ENCODE measurements around the gene CLDN4.
A peak's percentile ranks its signal among the peaks of the same experiment; 100 is the strongest.
"Not testable (repeated sequence)": the region's sequence is repeated elsewhere in the genome, so short reads cannot be mapped to it uniquely, and the experiment has no call there.

Gene CLDN4, protein sequence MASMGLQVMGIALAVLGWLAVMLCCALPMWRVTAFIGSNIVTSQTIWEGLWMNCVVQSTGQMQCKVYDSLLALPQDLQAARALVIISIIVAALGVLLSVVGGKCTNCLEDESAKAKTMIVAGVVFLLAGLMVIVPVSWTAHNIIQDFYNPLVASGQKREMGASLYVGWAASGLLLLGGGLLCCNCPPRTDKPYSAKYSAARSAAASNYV

GRCh38 chr7:73830681-73831583 lies at the start of gene CLDN4:
CLDN4 (plus strand) TSS chr7:73830996; CDS start chr7:73831202, 206 bp downstream.
- DNase-seq (ENCODE audit: low read depth) = no peak

DNA sequence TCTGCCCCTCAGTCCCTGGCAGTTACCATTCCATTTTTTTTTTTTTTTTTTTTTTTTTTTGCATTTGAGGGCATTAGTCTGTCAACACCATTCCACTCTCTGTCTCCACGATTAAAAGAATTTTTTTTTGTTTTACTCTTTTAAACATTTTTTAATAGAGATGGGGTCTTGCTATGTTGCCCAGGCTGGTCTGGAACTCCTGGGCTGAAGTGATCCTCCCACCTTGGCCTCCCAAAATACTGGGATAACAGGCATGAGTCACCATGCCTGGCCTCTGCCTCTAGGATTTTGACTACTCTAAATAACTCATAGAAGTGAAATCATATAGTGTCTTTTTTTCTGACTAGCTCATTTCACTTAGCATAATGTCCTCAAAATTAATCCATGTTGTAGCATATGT lies 44.2 kb upstream of the CLDN4 start:
- DNase-seq (ENCODE audit: low read depth) = no peak

DNA sequence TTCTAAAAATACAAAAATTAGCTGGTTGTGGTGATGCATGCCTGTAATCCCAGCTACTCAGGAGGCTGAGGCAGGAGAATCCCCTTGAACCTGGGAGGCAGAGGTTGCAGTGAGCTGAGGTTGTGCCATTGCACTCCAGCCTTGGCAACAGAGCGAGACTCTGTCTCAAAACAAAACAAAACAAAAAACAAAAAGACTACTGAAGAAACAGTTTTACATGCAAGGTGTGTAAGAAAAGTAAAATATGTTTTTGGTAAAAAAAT lies 43.1 kb upstream of the CLDN4 start:
- DNase-seq (ENCODE audit: low read depth) = not testable (repeated sequence)

DNA sequence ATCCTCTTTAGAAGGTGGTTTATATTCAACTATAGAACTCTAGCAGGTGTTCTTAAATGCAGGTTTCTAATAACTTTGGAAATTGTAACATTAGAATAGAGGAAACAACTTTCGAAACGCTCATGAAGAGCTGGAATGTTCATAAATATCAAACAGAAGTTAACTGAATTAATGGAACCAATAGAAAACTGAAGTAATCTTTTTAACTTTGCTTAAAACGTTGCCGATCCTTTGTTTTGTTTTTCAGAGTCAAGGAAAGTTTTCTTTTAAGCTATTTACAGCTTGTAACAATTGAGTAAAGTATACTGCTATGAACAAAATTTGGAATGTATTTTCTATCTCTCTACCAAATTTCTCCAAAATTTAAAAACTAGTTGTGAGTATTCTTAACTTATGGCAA lies 41.7 kb upstream of the CLDN4 start:
- DNase-seq (ENCODE audit: low read depth) = no peak

DNA sequence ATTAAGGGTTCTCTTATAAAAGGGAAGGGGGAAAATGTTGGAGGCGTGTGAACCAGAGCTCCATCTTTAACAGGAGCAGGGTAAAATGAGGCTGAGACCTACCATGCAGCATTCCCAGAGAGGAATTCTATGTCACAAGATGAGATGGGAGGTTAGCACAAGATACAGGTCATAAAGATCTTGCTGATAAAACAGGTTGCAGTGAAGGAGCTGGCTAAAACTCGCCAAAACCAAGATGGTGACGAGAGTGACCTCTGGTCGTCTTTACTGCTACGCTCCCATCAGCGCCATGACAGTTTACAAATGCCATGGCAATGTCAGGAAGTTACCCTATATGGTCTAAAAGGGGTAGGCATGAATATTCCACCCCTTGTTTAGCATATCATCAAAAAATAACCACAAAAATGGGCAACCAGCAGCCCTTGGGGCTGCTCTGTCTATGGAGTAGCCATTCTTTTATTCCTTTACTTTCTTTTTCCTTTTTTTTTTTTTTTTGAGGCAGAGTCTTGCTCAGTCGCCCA lies 39.6 kb upstream of the CLDN4 start:
- DNase-seq (ENCODE audit: low read depth) = not testable (repeated sequence)

- not testable (repeated sequence) for DNase-seq (ENCODE audit: low read depth)
These were observed 35.6 kb upstream of the CLDN4 start for GRCh38 chr7:73795188-73795587.

- not testable (repeated sequence) for DNase-seq (ENCODE audit: low read depth)
These were observed 34.1 kb upstream of the CLDN4 start for GRCh38 chr7:73796656-73797055.

DNA sequence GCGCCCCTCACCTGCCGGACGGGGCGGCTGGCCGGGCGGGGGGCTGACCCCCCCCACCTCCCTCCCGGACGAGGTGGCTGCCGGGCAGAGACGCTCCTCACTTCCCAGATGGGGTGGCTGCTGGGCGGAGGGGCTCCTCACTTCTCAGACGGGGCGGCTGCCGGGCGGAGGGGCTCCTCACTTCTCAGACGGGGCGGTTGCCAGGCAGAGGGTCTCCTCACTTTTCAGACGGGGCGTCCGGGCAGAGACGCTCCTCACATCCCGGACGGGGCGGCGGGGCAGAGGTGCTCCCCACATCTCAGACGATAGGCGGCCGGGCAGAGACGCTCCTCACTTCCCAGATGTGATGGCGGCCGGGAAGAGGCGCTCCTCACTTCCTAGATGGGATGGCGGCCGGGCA lies 33.6 kb upstream of the CLDN4 start:
- DNase-seq (ENCODE audit: low read depth) = not testable (repeated sequence)

GRCh38 chr7:73799282-73800141 lies 31.3 kb upstream of the CLDN4 start:
- DNase-seq (ENCODE audit: low read depth) = no peak

- DNase-seq (ENCODE audit: low read depth) = no peak
These were observed 29.2 kb upstream of the CLDN4 start for GRCh38 chr7:73801577-73801976.

- no peak for DNase-seq (ENCODE audit: low read depth)
These were observed 28.3 kb upstream of the CLDN4 start for GRCh38 chr7:73802459-73802858.

- no peak for DNase-seq (ENCODE audit: low read depth)
These were observed 21.3 kb upstream of the CLDN4 start for GRCh38 chr7:73809467-73809951.

- DNase-seq (ENCODE audit: low read depth) = no peak
These were observed 19.8 kb upstream of the CLDN4 start for GRCh38 chr7:73810998-73811360.

- DNase-seq (ENCODE audit: low read depth) = no peak
These were observed 19.0 kb upstream of the CLDN4 start for GRCh38 chr7:73811760-73812168.

GRCh38 chr7:73812996-73813395 lies 17.8 kb upstream of the CLDN4 start:
- DNase-seq (ENCODE audit: low read depth) = no peak

- DNase-seq (ENCODE audit: low read depth) = no peak
These were observed 15.4 kb upstream of the CLDN4 start for GRCh38 chr7:73815436-73815835.

DNA sequence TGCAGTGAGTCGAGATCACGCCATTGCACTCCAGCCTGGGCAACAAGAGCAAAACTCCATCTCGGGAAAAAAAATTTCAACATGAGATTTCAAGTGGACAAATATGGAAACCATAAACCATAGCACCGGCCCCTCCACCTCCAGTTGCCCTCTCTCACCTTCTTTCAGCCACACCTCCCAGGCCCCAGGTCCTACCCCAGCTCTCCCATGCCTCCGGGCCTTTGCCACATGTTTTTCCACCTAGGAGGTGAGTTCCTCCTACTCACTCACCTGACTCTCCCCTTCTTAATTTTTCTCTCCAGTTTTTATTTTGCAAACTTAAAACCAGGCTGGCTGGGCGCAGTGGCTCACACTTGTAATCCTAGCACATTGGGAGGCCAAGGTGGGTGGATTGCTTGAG lies 13.7 kb upstream of the CLDN4 start:
- no peak for DNase-seq (ENCODE audit: low read depth)

- DNase-seq (ENCODE audit: low read depth) = no peak
These were observed 10.8 kb upstream of the CLDN4 start for GRCh38 chr7:73820013-73820412.

DNA sequence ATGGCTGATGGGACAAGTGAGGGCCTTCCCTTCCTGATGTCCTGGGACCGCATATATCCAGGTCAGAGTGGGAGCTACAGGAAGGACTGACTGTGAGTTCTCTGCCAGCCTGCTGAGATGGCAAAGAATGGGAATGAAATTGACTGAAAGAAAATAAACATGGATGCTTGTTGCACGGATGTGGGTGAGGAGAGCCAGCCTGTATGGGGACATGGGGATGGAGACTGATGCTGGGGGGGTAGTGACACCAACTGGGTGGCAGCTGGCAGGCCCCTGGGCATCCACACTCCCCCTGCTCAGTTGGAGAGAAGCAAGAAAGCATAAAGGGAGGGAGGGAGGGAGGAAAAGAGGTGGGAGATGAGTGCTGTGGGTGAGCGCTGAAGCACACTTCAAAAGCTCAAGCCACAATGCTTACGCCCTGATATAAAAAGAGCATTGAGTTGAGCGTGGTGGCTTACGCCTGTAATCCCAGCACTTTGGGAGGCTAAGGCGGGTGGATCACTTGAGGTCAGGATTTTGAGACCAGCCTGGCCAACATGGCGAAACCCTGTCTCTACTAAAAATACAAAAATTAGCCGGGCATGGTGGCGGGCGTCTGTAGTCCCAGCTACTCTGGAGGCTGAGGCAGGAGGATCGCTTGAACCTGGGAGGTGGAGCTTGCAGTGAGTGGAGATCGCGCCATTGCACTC lies 9.1 kb upstream of the CLDN4 start:
- not testable (repeated sequence) for DNase-seq (ENCODE audit: low read depth)

DNA sequence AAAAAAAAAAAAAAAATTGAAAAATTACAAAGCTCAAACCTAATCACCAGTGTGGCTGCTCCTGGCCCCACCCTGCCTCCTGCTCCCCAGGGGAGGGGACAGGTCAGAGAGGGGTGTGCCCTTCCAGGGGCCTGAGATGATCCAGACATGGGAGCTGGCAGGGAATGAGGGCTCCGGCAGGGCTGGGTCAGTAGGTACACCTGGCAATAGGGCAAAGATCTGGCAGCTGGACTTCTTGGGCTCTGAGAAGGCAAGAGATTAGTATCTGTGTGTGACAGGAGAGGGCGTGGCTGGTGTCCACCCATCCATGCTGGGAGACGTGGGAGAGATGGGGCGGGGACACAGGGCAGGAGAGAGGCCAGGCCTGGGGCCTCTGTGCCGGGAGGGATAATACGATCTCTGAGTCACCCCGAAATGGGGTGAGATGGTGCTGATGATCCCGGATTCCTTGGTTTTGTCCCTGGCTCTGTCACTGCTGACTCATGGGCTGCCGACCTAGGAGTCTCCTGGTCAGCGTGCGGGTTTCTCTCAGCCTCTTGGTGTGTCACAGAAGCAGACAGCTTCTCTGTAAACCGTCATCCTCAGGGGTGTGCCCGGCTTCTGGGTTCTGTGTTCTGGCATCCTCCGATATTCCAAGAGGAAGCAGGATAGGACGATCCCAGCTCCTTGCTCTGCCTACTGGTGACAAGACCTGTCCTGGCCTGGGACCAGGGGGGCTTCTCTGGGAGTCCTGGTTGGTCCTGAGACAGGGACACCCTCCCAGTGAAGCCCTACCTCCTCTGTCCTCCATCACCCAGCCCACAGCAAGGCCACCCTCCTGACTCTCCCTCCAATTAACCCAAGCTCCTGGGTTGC lies 8.2 kb upstream of the CLDN4 start:
- DNase-seq (ENCODE audit: low read depth) = peak; percentile 100

- no peak for DNase-seq (ENCODE audit: low read depth)
These were observed 7.5 kb upstream of the CLDN4 start for GRCh38 chr7:73823257-73823656.

Data from HS-5 (cell line).